ENCODE results near the gene UBN1.
"Not testable (repeated sequence)": the region's sequence is repeated elsewhere in the genome, so short reads cannot be mapped to it uniquely, and the experiment has no call there.

GRCh38 chr16:4929619-4930018 lies 82.3 kb downstream of the UBN1 start:
- not testable (repeated sequence) for TF ChIP-seq CTCF (optimal IDR thresholded peaks at IDR 0.05 in 1 of 3, IDR thresholded peaks at IDR 0.05 in 1 of 3, conservative IDR thresholded peaks at IDR 0.05 in 1 of 3; ENCODE audit: extremely low read depth in 1 of 3, insufficient read depth in 2 of 3, low read length in 3 of 3); EZH2 (IDR thresholded peaks at IDR 0.05; ENCODE audit: low read length)
